Lung (tissue), 10 donors: ENCODE measurements around the gene RPS15A. TPM values are rescaled to one million over a fixed set of nuclear protein-coding genes. Genes with fewer than 3 reads are reported as not detected.
"Not testable (repeated sequence)": the region's sequence is repeated elsewhere in the genome, so short reads cannot be mapped to it uniquely, and the experiment has no call there.

ENCODE experiments used
- ATAC-seq: fragments of 200-7000 bp; cut with Tn5 transposase; one replicate; pipeline ENCODE4 v1.9.1; 2020; ENCODE audit warnings: moderate number of reproducible peaks; ENCODE audit not compliant: insufficient read depth, low FRiP score
- DNase-seq, 3 donors: peaks; one replicate each; pipeline ENCODE4 v3.0.0-alpha.2; 2013 to 2017
- H3K27ac ChIP-seq, 2 donors: one replicate each; pipeline ENCODE4 v1.5.1; 2013; ENCODE audit warnings: mild to moderate bottlenecking in 2 of 2, moderate library complexity in 2 of 2, control low read depth in 1 of 2, inconsistent platforms in 1 of 2, low read depth in 1 of 2, low read length in 1 of 2
- H3K27me3 ChIP-seq, 3 donors: one replicate each; pipeline ENCODE4 v1.5.1; 2013; ENCODE audit warnings: low read length in 2 of 3; ENCODE audit not compliant: control insufficient read depth in 3 of 3, insufficient read depth in 3 of 3
- H3K36me3 ChIP-seq, 4 donors: one replicate each; pipeline ENCODE4 v1.5.1; 2013; ENCODE audit warnings: low read length in 4 of 4, mild to moderate bottlenecking in 1 of 4, moderate library complexity in 1 of 4; ENCODE audit not compliant: control insufficient read depth in 4 of 4, insufficient read depth in 4 of 4
- H3K4me1 ChIP-seq, 5 donors: one replicate each; pipeline ENCODE4 v1.5.1; 2013; ENCODE audit warnings: low read length in 5 of 5, mild to moderate bottlenecking in 2 of 5, moderate library complexity in 1 of 5; ENCODE audit not compliant: control insufficient read depth in 5 of 5, insufficient read depth in 5 of 5
- H3K4me3 ChIP-seq: one replicate; pipeline ENCODE4 v1.5.1; 2013; ENCODE audit warnings: mild to moderate bottlenecking, control low read depth, moderate library complexity
- H3K9ac ChIP-seq, 2 donors: one replicate each; pipeline ENCODE4 v1.5.1; 2013; ENCODE audit warnings: low read length in 2 of 2, control low read depth in 1 of 2; ENCODE audit not compliant: insufficient read depth in 1 of 2
- H3K9me3 ChIP-seq, 4 donors: one replicate each; pipeline ENCODE4 v1.5.1; 2013; ENCODE audit warnings: low read length in 3 of 4, mild to moderate bottlenecking in 1 of 4, moderate library complexity in 1 of 4; ENCODE audit not compliant: control insufficient read depth in 4 of 4, insufficient read depth in 3 of 4
- WGBS, 2 donors: extraction: QIAGEN DNeasy Blood & Tissue Kit; methylation state at CpG; one replicate each; pipeline ENCODE4 v1.1.7; 2013; 5-methylcytosine and 5-hydroxymethylcytosine counted together
- polyA plus RNA-seq, 2 donors: library from polyadenylated mRNA; stranded (reverse); fragments of 200-250 nt; gene quantifications; one replicate each; pipeline ENCODE4 v1.2.1, GENCODE V29; 2013
- total RNA-seq, 2 donors: library from RNA; depleted of rRNA in 1 of 2; stranded (reverse); fragments of >200 nt in 1 of 2; gene quantifications; one replicate each; pipeline ENCODE4 v1.2.1, GENCODE V29; 2014 to 2021
- donor health status: Bipolar disorder and iron deficiency.
- donor health status: healthy.
- donor health status: DM: yes; HTN: yes; CAD: no.

The RPS15A gene
- total and polyA plus RNA-seq, 4 donors, result 887 to 3,620 (median 2,162) TPM

DNA sequence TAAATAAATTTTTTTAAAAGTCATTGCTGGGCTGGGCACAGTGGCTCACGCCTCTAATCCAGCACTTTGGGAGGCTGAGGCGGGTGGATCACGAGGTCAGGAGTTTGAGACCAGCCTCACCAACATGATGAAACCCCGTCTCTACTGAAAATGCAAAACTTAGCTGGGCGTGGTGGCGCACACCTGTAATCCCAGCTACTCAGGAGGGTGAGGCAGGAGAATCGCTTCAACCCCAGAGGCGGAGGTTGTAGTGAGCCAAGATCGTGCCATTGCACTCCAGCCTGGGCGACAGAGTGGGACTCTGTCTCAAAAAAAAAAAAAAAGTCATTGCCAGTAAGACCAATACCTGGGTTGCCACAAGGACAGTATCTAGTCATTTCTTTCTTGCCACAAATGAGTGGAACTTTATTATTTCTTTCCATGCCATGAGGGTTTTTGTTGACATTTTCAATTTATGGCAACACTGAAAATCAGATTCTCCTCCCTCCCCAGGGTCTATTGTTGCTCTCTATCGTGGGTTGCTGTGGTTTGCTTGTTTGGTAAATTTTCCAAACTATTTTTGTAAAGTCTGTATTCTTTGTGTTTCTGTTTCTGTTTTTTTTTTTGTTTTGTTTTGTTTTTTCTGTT is 19.7 kb downstream of the RPS15A start:
- not testable (repeated sequence) for H3K4me1 ChIP-seq, H3K27me3 ChIP-seq, H3K4me3 ChIP-seq, ATAC-seq, H3K9ac ChIP-seq, H3K27ac ChIP-seq, DNase-seq, H3K36me3 ChIP-seq, H3K9me3 ChIP-seq
- 93 to 95% methylated on average over 11 of the region's 11 CpGs for WGBS, 2 donors

DNA sequence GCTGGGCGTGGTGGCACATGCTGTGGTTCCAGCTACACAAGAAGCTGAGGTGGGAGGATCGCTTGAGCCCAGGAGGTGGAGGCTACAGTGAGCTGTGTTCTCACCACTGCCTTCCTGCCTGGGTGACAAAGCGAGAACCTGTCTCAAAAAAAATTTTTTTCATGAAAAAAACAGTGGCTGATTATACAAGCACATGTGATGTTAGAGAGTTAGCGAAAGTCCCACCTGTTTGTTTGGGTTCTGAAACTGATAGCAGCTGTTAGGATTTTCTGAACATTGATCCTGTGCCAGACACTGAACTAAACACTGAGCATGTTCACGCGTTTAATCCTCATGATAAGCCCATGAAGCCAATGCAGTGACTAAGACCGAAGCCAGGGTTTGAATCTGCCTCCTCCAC is 22.9 kb downstream of the RPS15A start:
- H3K27ac ChIP-seq, H3K9me3 ChIP-seq, DNase-seq, H3K4me1 ChIP-seq, H3K27me3 ChIP-seq, H3K4me3 ChIP-seq, H3K36me3 ChIP-seq, ATAC-seq, H3K9ac ChIP-seq: not testable (repeated sequence)
- WGBS, 2 donors, result 68 to 71% methylated on average over 6 of the region's 7 CpGs

DNA sequence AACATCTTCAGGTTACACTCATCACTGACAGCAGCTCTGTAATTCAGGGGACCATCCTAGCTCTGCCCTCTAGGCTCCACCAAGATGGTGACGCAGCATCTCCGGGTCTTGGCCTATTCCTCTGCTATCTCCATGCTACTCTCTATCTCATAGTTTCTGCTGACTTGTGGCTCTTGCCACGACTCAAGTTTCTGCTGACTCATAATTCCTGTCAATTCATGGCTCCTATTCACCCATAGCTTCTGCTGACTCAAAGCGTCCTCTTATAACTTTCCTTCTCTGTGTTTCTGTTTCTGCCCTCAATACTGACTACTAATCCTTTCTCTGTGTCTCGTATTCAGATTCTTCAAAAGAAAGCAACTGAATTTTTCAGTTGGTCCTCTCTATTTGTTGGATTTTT is 27.4 kb downstream of the RPS15A start:
- H3K36me3 ChIP-seq, H3K9me3 ChIP-seq, H3K9ac ChIP-seq, H3K27ac ChIP-seq, DNase-seq, H3K4me1 ChIP-seq, H3K4me3 ChIP-seq, H3K27me3 ChIP-seq: not testable (repeated sequence)
- WGBS, 2 donors, result 22 to 32% methylated on average over 3 of the region's 5 CpGs
- ATAC-seq, result peak; percentile 22

DNA sequence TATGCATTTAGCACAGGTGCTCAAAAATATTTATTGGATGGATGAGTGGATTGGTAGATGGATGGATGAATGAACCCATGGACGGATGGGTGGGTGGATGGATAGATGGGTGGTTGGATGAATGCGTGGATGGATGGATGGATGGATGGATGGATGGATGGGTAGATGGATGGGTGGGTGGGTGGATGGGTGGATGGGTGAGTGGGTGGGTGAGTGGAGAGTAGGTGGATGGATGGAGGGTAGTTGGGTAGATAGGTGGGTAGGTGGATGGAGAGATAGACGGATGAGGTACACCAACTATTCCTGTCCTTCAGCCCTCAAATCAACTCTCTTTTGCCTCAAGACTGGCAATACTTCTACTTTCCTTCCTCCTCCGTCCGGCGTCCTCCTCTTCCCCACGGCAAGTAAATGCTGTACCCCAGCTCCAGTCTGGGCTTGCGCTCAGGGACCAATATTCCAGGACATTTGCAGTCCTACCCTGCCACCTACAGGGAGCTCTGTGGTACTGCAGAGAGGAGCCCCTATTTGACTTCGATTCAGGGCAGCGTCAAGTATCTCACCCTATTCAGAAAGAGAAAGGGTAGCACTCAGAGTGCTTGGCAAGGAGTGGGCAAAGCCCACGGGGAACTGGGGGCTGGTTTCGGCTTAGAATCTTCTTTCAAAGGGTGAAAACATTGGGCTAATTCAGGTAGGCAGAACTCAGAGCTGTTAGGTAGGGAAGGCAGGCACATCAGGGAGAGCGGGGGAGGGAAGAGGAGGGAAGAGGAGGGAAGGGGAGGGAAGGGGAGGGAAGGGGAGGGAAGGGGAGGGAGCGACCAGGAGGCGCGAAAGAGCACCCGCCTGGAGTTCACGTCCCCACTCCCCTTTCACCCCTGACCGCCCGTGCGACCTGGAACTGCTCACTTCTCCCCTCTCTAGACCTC is 30.3 kb downstream of the RPS15A start:
- WGBS, 2 donors, result 31 to 35% methylated on average over 15 to 19 of the region's 21 CpGs
- H3K9me3 ChIP-seq, H3K4me1 ChIP-seq: not testable (repeated sequence)

DNA sequence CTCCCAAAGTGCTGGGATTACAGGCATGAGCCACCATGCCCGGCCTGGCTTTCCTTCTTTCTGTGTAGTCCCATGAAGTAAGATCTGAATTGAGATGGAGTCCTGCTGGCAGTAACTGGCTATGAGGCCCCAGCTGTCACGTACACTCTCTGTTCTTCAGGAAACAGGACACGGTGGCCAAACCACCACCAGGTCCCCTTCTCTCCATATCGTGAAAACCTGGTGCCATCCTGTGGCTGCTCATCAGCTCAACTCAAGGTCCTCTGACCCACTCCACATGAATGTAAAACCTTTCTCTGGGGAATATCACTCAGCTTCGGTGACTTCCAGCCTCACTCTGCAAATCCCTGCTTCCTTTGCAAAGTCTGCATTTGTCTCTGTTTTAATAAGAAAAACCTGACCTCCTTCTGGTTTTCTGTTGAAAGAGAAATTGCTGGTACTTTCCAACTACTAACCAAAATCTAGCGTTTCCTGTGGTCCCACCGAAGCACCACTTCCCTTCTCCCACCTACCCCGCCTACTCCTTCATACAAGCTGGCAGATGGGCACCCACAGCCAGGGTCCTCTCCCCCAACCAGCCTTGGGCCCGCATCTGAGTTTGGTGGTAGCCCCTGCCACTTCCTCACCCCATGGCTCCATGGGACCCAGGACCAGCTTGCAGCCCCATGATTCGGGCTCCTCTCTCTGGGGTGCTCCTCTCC is 32.0 kb downstream of the RPS15A start:
- not testable (repeated sequence) for H3K4me1 ChIP-seq, H3K27me3 ChIP-seq, H3K27ac ChIP-seq, H3K9ac ChIP-seq, DNase-seq, H3K36me3 ChIP-seq, H3K9me3 ChIP-seq, ATAC-seq, H3K4me3 ChIP-seq
- 0 to 30% methylated on average over 2 to 3 of the region's 10 CpGs for WGBS, 2 donors

More for the DNA sequence above, 30.3 kb downstream of the RPS15A start:
- not testable (repeated sequence) for H3K36me3 ChIP-seq, H3K9ac ChIP-seq, H3K4me3 ChIP-seq, H3K27me3 ChIP-seq, H3K27ac ChIP-seq
- ATAC-seq (peak; percentile 98), DNase-seq (peak in 1 of 3 donors; percentile 4)

DNA sequence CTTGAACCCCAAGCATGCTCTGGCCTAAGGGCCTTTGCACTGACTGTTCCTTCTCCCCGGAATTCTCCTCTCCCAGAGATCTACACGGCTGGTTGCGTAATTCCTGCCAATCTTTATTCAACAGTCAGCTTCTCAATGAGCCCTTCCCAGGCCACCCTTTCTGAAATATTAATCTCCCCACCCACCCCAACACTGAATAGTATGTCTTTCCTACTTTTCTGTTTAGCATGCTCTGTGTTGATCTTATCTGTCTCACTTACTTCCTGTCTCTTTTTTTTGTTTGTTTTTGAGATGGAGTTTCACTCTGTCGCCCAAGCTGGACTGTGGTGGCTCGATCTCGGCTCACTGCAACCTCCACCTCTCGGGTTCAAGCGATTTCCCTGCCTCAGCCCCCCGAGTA is 33.5 kb downstream of the RPS15A start:
- not testable (repeated sequence) for H3K4me3 ChIP-seq, H3K36me3 ChIP-seq, H3K9ac ChIP-seq, H3K27me3 ChIP-seq, ATAC-seq, H3K9me3 ChIP-seq, H3K4me1 ChIP-seq, H3K27ac ChIP-seq, DNase-seq
- 54 to 64% methylated on average over 9 of the region's 9 CpGs for WGBS, 2 donors

DNA sequence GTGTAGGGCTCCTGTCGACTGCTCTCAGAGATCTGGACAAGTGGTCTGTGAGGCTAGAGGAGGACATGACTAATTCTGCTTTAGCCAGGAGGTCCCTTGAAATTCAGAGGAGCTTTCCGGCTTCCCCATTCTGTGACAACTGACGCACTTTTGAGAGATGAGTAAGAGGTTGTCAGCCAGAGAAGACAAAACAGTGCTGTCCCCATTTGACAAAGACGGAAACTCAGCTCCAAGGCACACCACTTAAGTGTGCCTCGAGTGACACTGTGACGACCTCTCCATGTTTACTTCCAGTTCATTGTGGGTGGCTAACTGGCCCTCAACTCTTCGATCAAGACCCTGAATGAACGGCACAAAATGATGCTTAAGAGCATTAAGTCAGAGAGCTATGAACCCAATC is 47.3 kb downstream of the RPS15A start:
- H3K27ac ChIP-seq, H3K4me1 ChIP-seq, ATAC-seq, H3K9me3 ChIP-seq, H3K36me3 ChIP-seq, DNase-seq, H3K4me3 ChIP-seq, H3K9ac ChIP-seq, H3K27me3 ChIP-seq: not testable (repeated sequence)
- WGBS, 2 donors, result 60 to 62% methylated on average over 3 to 5 of the region's 8 CpGs

DNA sequence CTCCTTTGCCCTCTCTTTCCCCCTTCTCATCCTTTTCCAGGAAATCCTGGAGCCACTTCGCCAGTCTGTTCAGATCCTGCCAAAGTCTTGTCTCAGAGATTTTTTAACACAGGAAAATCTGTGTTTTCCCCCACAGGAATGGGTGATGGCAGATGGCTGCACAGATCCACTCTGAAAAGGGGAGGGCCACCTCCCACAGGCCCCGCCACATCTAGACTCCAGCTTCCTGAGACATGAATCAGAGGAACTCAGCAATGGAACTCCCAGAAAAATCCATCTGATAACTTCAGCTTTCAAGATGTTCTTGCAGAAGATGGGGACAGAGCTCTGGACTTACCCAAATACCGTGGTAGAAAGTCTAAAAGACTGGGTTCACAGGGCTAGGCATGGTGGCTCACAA is 50.1 kb downstream of the RPS15A start:
- H3K9me3 ChIP-seq, H3K4me1 ChIP-seq, ATAC-seq, H3K9ac ChIP-seq, H3K27me3 ChIP-seq, H3K27ac ChIP-seq, DNase-seq, H3K4me3 ChIP-seq, H3K36me3 ChIP-seq: not testable (repeated sequence)
- WGBS, 2 donors, result 75 to 82% methylated on average over 1 of the region's 3 CpGs
